Measurements from ENCODE around the gene PPIF.

PPIF gene

DNA sequence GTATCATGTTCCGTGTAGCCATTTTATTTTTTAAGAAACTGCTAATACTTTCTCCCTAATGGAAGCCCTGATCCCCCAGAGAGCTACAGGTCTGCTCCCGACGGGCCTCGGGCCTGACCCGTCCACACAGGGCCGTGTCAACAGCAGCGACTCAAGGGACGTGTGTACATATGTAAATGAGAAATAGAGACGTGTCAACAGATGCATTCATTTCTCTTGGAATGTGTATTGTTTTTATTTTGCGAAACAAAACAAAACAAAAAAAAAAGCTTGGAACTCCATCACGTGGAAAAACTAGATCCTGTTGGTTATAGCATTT is 31.7 kb upstream of the PPIF start:
- TF ChIP-seq, protein P1, sequence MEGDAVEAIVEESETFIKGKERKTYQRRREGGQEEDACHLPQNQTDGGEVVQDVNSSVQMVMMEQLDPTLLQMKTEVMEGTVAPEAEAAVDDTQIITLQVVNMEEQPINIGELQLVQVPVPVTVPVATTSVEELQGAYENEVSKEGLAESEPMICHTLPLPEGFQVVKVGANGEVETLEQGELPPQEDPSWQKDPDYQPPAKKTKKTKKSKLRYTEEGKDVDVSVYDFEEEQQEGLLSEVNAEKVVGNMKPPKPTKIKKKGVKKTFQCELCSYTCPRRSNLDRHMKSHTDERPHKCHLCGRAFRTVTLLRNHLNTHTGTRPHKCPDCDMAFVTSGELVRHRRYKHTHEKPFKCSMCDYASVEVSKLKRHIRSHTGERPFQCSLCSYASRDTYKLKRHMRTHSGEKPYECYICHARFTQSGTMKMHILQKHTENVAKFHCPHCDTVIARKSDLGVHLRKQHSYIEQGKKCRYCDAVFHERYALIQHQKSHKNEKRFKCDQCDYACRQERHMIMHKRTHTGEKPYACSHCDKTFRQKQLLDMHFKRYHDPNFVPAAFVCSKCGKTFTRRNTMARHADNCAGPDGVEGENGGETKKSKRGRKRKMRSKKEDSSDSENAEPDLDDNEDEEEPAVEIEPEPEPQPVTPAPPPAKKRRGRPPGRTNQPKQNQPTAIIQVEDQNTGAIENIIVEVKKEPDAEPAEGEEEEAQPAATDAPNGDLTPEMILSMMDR (IDR thresholded peaks at IDR 0.05; ENCODE audit: insufficient read depth, low read length, poor library complexity, severe bottlenecking): no peak
- Histone ChIP-seq H3K36me3 (ENCODE audit: control insufficient read depth, insufficient read depth, low read length) (peaks cover 26% of the 10 kb centered on the region), H3K4me3 (replicated peaks; ENCODE audit: low read depth, low read length) (no peak overlapping the region), H3K27me3 (replicated peaks; ENCODE audit: control insufficient read depth, insufficient read depth, low read length) (no peaks in the 10 kb centered on the region)
- DNase-seq (ENCODE audit: extremely low read depth, insufficient read length): no peak

GRCh38 chr10:79316671-79317431 is 30.4 kb upstream of the PPIF start:
- no peak overlapping the region for H3K4me3 ChIP-seq (replicated peaks; ENCODE audit: low read depth, low read length)
- peaks cover 21% of the 10 kb centered on the region for H3K36me3 ChIP-seq (ENCODE audit: control insufficient read depth, insufficient read depth, low read length)
- H3K27me3 ChIP-seq (replicated peaks; ENCODE audit: control insufficient read depth, insufficient read depth, low read length): no peaks in the 10 kb centered on the region
- DNase-seq (ENCODE audit: extremely low read depth, insufficient read length): peak; percentile 62
- TF ChIP-seq, protein P1 (IDR thresholded peaks at IDR 0.05; ENCODE audit: insufficient read depth, low read length, poor library complexity, severe bottlenecking): peak; percentile 32

DNA sequence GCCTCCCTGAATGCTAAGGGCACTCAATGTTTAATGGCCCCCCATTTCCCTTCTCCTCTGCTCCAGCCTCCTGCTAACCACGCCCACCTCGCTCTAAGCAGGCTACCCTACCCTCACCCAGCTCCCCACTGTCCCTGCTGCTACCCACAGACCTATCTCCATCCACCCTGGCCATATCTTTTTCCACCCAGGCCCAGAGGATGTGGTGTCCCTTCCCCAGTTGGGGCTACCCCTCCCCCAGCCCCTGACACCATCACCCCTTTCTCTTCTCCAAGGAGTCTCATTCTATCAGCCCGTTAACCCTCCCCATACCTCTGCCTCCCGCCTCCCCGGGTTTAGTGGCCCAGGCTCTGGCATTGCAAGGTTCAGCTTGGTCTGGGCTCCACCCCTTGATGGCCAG is 28.9 kb upstream of the PPIF start:
- no peak overlapping the region for H3K4me3 ChIP-seq (replicated peaks; ENCODE audit: low read depth, low read length)
- H3K36me3 ChIP-seq (ENCODE audit: control insufficient read depth, insufficient read depth, low read length): peaks cover 11% of the 10 kb centered on the region
- TF ChIP-seq, protein P1 (IDR thresholded peaks at IDR 0.05; ENCODE audit: insufficient read depth, low read length, poor library complexity, severe bottlenecking): no peak
- no peaks in the 10 kb centered on the region for H3K27me3 ChIP-seq (replicated peaks; ENCODE audit: control insufficient read depth, insufficient read depth, low read length)
- no peak for DNase-seq (ENCODE audit: extremely low read depth, insufficient read length)

DNA sequence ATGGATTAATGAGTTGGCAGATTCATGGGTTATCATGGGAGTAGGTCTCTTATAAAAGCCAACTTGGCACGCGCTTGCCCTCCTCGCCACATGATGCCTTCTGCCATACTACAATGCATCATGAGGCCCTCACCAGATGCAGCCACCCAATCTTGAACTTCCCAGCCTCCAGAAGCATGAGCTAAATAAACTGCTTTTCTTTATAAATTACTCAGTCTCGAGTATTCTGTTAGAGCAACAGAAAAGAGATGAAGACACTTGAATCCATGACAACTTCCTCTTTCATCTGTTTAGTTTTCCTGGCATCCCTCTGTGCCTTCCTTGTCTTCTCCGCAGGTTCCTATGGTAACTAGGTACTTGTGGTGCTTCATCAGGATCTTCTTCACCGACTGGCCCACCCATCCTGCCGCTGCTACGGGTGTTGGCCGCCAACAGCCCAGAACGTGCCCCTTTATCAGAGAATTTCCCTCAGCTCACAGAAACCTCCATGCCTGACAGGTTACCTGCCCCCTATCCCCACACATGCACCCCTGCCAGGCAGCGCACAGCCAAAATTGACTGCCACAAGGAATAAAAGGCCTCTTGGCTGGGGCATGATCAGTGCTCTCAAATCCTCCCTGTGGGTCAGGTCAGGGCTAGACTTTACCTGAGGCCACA is 28.0 kb upstream of the PPIF start:
- no peak for DNase-seq (ENCODE audit: extremely low read depth, insufficient read length)
- TF ChIP-seq, protein P1 (IDR thresholded peaks at IDR 0.05; ENCODE audit: insufficient read depth, low read length, poor library complexity, severe bottlenecking): no peak

DNA sequence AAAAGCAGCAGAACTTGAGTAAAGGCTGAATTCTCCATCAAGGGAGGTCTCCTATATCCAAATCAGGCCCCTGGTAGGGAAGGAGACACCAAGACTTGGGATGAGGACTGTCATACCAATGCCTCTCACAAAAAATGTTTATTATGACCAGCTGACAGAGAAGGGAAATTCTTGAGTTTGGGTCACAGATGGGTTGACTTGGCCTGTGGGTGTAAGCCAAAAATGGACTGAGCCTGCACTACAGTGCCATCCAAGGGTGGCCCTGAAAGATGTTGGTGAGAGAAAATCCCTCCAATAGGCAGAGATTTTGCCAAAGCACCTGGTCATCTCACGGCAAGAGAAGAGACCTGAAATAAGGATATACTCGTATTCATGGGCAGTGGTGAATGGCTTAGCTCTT is 27.0 kb upstream of the PPIF start:
- TF ChIP-seq, protein P1 (IDR thresholded peaks at IDR 0.05; ENCODE audit: insufficient read depth, low read length, poor library complexity, severe bottlenecking): no peak
- no peak overlapping the region for H3K4me3 ChIP-seq (replicated peaks; ENCODE audit: low read depth, low read length)
- no peaks in the 10 kb centered on the region for H3K27me3 ChIP-seq (replicated peaks; ENCODE audit: control insufficient read depth, insufficient read depth, low read length)
- peaks cover 1% of the 10 kb centered on the region; the same call in 1 of the 2 replicates for H3K36me3 ChIP-seq (ENCODE audit: control insufficient read depth, insufficient read depth, low read length)
- no peak for DNase-seq (ENCODE audit: extremely low read depth, insufficient read length)

More for the DNA sequence above, 28.0 kb upstream of the PPIF start:
- Histone ChIP-seq H3K4me3 (replicated peaks; ENCODE audit: low read depth, low read length) (no peak overlapping the region), H3K27me3 (replicated peaks; ENCODE audit: control insufficient read depth, insufficient read depth, low read length) (no peaks in the 10 kb centered on the region), H3K36me3 (ENCODE audit: control insufficient read depth, insufficient read depth, low read length) (peaks cover 5% of the 10 kb centered on the region)

Data from GM06990 (cell line).